ENCODE measurements around the gene HCRTR1. TPM values are rescaled to one million over a fixed set of nuclear protein-coding genes. Genes with fewer than 3 reads are reported as not detected.

The HCRTR1 gene
- total and polyA plus RNA-seq, 10 of the 15 experiments (the other 5 are each of a cell fraction or from before 2014, with no cell fraction given) = not detected

DNA sequence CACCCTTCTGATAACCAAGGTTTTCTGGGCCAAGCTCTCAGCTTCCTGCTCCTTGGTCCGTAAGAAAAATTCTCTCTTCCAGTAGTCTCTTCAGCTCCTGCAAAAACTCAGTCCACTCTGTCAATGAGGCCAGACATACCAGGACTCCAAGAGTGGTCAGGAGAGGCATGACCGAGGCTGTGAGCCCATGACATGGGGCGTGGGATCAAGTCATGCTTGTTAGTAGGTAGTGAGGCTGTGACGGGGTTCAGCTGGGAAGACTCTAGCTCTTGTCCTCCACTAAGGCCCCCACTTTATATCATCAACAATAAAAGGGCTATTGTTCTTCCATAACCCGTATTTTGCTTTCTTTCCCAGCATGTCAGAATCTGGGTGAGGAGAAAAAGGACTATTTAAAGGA is 10.1 kb upstream of the HCRTR1 start:
- ATAC-seq (no peak), FAIRE-seq (no peak), DNase-seq (ENCODE audit: low read depth, low spot score) (no peak)
- Histone ChIP-seq H4K20me1 (ENCODE audit: control insufficient read depth, insufficient read depth) (no peaks in the 10 kb centered on the region), H3K27ac (ENCODE audit: control insufficient read depth, insufficient read depth) (no peak overlapping the region), H3K36me3 (ENCODE audit: control insufficient read depth in 2 of 2, insufficient read depth in 2 of 2, low read length in 1 of 2) (no peaks in the 10 kb centered on the region), H3K4me3 (no peak overlapping the region), H3K9me3 (replicated peaks; ENCODE audit: control insufficient read depth, insufficient read depth, low read length) (peaks cover 3% of the 10 kb centered on the region; the same call in 2 of the 3 replicates), H3K4me2 (ENCODE audit: control insufficient read depth, insufficient read depth) (no peak overlapping the region), H2AFZ (ENCODE audit: control insufficient read depth, low read depth, low read length) (no peak overlapping the region), H3K4me1 (ENCODE audit: control insufficient read depth, insufficient read depth, low read length) (peaks cover 11% of the 10 kb centered on the region), H3K27me3 (replicated peaks in 1 of 2; ENCODE audit: control insufficient read depth in 2 of 2, insufficient read depth in 2 of 2, low read length in 1 of 2) (no peaks in the 10 kb centered on the region), H3K9ac (ENCODE audit: control insufficient read depth, insufficient read depth, low read length) (no peak overlapping the region), H3K79me2 (ENCODE audit: control insufficient read depth, insufficient read depth, low read length) (no peaks in the 10 kb centered on the region)
- intact Hi-C loops (cut with micrococcal nuclease; ENCODE audit: unreplicated experiment) (no loop called here), in situ Hi-C loops (cut with MboI) (no loop called here)
- ChIA-PET CTCF (interaction anchor here (0.7 to 4.4 kb wide), 7 partner anchors 9 to 212 kb away, joined by 3 to 22 read pairs (median 4); no protein-coding TSS in a partner anchor), RAD21 (ENCODE audit: unreplicated experiment) (no interaction called here), POLR2A (interaction anchor here (0.6 kb wide), 2 partner anchors 8 to 44 kb away, joined by 3 to 4 read pairs; no protein-coding TSS in a partner anchor), SMC1A (ENCODE audit: uncharacterized antibody, unreplicated experiment) (interaction anchor here (0.8 to 1.2 kb wide), 4 partner anchors 11 to 53 kb away, joined by 3 to 7 read pairs (median 4); partner anchors contain the start of gene PEF1)
- WGBS (ENCODE audit: insufficient coverage, insufficient replicate concordance, low lambda C conversion rate, missing lambda C conversion rate) = 90% methylated on average over 5 of the region's 5 CpGs
- BruUV-seq (replicated peaks) = no TSS peak
- TF ChIP-seq MYC (IDR thresholded peaks at IDR 0.05; ENCODE audit: insufficient read depth, insufficient read length, insufficient replicate concordance, low read length, severe bottlenecking) = no peak
- no peak for TF ChIP-seq KDM1A (IDR thresholded peaks at IDR 0.05; ENCODE audit: borderline replicate concordance)
- TF ChIP-seq NFXL1 (IDR thresholded peaks at IDR 0.05; ENCODE audit: borderline replicate concordance) = no peak
- no peak for TF ChIP-seq CEBPB (IDR thresholded peaks at IDR 0.05; ENCODE audit: borderline replicate concordance in 1 of 2, low read depth in 2 of 2, low read length in 2 of 2)
- no peak for TF ChIP-seq STAT1 (conservative IDR thresholded peaks at IDR 0.05)
- no peak for TF ChIP-seq POLR2A (IDR thresholded peaks at IDR 0.05; ENCODE audit: low read depth, low read length)
- no peak for TF ChIP-seq CBX5 (IDR thresholded peaks at IDR 0.05; ENCODE audit: low read depth)
- no peak for TF ChIP-seq ETV6 (conservative IDR thresholded peaks at IDR 0.05 in 1 of 2, IDR thresholded peaks at IDR 0.05 in 1 of 2; ENCODE audit: borderline replicate concordance in 1 of 2, low read depth in 1 of 2)
- TF ChIP-seq TARDBP (IDR thresholded peaks at IDR 0.05; ENCODE audit: borderline replicate concordance) = no peak
- TF ChIP-seq KLF5 (IDR thresholded peaks at IDR 0.05; ENCODE audit: partially characterized antibody) = no peak
- TF ChIP-seq STAT3 (IDR thresholded peaks at IDR 0.05; ENCODE audit: low read depth, low read length) = no peak
- TF ChIP-seq MEF2B (IDR thresholded peaks at IDR 0.05; ENCODE audit: partially characterized antibody, poor library complexity, severe bottlenecking) = no peak
- no peak for TF ChIP-seq SIX5 (IDR thresholded peaks at IDR 0.05; ENCODE audit: low read depth, low read length, severe bottlenecking)
- TF ChIP-seq MTA3 (IDR thresholded peaks at IDR 0.05; ENCODE audit: borderline replicate concordance, low read length) = no peak
- TF ChIP-seq MTA2 (IDR thresholded peaks at IDR 0.05; ENCODE audit: low read depth) = no peak
- TF ChIP-seq CREM (IDR thresholded peaks at IDR 0.05; ENCODE audit: low read depth) = no peak
